Measurements from ENCODE around the gene TMEM200B.

TMEM200B gene

DNA sequence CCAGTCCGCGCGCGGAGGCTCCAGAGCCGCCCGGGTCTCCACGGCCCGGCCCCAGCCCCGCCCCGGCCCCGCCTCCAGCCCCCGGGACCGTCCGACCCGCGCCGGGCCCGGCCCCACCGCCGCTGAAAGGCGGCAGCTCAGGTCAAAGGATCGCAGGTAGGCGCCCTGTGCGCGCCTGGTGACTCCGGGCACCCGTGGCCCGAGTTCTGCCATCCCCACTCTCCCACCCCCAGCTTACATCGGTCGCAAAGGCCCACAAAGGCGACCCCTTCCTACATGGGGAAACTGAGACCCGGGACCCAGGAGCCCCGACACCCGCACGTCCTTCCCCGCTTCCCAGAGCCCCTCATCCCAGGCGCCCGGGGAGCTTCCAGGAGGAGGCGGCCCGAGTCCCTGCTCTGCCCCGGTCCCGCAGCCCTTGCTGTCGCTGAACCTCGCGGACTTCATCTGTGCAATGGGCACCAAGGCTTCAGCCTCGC, at the start of gene TMEM200B:
Gene TMEM200B (minus strand): TSS at position 17 of the 479 bp plus-strand sequence. CDS start 2,075 bp downstream, outside the sequence.
- TF ChIP-seq, protein P1, sequence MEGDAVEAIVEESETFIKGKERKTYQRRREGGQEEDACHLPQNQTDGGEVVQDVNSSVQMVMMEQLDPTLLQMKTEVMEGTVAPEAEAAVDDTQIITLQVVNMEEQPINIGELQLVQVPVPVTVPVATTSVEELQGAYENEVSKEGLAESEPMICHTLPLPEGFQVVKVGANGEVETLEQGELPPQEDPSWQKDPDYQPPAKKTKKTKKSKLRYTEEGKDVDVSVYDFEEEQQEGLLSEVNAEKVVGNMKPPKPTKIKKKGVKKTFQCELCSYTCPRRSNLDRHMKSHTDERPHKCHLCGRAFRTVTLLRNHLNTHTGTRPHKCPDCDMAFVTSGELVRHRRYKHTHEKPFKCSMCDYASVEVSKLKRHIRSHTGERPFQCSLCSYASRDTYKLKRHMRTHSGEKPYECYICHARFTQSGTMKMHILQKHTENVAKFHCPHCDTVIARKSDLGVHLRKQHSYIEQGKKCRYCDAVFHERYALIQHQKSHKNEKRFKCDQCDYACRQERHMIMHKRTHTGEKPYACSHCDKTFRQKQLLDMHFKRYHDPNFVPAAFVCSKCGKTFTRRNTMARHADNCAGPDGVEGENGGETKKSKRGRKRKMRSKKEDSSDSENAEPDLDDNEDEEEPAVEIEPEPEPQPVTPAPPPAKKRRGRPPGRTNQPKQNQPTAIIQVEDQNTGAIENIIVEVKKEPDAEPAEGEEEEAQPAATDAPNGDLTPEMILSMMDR (IDR thresholded peaks at IDR 0.05) = no peak

DNA sequence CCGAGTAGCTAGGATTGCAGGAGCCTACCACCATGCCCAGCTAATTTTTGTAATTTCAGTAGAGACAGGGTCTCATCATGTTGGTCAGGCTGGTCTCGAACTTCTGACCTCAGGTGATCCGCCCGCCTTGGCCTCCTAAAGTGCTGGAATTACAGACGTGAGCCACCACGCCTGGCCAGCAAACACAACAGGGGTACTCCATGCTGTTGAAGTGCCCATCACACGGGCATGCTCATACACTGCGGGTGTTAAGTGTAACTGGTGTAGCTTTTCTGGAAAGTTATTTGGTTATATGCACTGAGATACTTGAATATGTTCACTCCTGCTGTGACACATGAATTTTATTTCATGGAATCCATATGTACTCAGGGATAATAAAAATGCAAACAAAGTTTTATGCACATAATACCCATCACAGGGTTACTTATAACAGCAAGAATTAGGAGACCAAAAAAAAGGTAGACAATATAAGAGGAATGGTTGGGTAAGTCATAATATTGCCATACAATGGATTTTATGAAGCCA, 48.8 kb upstream of the TMEM200B start:
- TF ChIP-seq, protein P1 (IDR thresholded peaks at IDR 0.05) = no peak

DNA sequence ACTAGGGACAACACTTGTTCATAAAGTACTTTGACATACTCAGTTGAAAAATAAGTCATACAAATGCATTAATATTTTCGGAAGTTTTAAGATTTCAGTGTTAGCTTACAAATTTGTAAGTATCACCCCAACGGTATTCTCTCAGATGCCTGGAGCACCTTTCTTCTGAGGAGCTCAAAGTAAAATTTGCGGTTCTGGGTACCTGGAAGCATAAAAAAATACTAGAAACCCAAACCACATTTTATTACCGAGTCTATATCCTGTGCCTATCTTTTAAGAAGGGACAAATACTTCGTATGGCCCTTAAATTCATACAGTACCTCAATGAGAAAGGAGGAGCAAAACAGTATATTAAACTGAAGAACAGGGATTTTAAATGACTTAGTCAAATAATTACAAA, 47.8 kb upstream of the TMEM200B start:
- TF ChIP-seq, protein P1 (IDR thresholded peaks at IDR 0.05) = no peak

DNA sequence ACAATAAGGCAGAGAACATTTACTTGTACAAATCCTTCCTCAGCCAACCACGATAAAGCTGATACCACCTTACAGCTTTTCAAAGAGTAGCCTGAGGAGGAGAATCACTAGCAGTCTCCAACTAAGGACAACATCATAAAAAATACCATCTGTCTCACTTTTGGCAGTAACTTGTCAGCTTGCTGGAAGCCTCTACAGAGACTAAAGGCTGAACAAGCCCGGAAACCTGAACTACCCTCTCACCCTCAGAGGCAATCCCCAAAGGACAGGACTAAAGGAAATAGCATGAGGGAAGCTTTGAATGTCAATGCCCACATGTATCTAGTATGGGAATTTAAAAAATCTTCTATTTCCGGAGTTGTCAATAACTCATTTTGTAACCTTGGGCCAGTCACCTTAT, 47.4 kb upstream of the TMEM200B start:
- TF ChIP-seq, protein P1 (IDR thresholded peaks at IDR 0.05) = no peak

DNA sequence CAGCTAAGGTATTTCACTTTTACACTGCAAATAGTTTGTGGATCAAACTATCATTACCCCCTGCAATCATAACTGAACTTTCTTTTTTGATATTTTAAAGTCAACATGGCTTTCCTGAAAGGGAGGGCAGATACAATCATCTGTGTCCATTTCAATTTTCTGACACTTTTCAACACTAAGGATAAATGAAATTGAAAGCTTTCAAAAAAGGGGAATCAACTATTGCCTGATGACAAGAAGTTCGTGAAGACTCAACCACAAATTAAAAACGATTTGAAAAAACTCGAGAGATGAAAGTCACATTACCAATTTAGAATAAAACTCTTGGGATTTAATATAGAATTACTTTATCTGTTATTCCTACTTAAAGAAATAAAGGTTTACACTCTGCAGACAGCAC, 46.3 kb upstream of the TMEM200B start:
- TF ChIP-seq, protein P1 (IDR thresholded peaks at IDR 0.05) = no peak

DNA sequence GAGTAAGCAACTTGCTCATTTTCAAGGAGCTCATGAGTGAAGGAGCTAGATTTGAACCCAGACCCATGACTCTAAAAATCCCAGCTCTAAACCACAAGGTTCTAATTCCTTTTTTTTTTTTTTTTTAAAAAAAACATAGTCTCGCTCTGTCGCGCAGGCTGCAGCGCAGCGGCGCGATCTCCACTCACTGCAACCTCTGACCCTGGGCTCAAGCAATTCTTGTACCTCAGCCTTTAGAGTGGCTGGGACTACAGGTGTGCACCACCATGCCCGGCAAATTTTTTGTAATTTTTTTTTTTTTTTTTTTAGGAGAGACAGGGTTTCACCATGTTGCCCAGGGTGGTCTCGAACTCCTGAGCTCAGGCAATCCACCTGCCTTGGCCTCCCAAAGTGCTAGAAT, 44.2 kb upstream of the TMEM200B start:
- TF ChIP-seq, protein P1 (IDR thresholded peaks at IDR 0.05) = no peak

DNA sequence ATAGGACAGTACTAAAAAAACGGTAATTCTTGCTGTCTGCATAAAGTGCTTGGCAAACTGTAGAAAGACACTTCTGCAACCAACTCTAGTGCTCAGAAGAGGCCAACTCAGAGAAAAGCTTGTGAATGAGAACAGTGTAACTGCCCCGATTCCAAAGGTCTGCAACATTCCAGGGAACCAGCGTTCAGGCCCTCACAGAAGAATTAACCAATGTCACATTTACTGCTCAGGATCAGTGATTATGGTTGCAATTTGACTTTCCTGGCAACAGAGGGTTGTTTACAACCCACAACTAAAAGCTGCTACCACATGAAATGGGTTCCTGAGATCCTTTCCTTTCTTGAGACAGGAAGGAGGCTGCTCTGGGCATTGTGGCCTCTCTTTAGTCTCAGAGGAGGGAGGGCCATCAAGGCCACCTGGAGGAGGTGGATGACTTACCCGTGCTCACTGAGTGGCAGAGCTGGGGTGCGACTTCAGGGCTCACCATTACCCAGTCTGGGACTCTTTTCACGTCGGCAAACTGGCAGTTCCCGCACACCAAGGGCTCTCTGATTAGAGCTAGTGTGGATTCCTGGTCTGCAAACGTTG, 42.7 kb upstream of the TMEM200B start:
- TF ChIP-seq, protein P1 (IDR thresholded peaks at IDR 0.05) = no peak
